ENCODE data around the gene CADPS. TPM values are rescaled to one million over a fixed set of nuclear protein-coding genes. Genes with fewer than 3 reads are reported as not detected.

CADPS gene
- total and polyA plus RNA-seq, 11 donors: 3.6 to 37.8 (median 12.9) TPM

GRCh38 chr3:62539762-62540161 is 335.5 kb downstream of the CADPS start:
- intact Hi-C loops (cut with DNase I): no loop called here
- TF ChIP-seq POLR2A (IDR thresholded peaks at IDR 0.05) (no peak), CTCF (IDR thresholded peaks at IDR 0.05) (no peak)
- WGBS, 4 donors: 84 to 92% (median 90%) methylated on average over 1 of the region's 1 CpG

GRCh38 chr3:62538691-62539356 is 336.4 kb downstream of the CADPS start:
- no peaks in the 10 kb centered on the region for H3K36me3 ChIP-seq
- 37 to 46% (median 41%) methylated on average over 4 of the region's 4 CpGs for WGBS, 4 donors
- DNase-seq (no peak), ATAC-seq (no peak)
- no peak for TF ChIP-seq POLR2A (IDR thresholded peaks at IDR 0.05)
- no peak overlapping the region for H3K27ac ChIP-seq
- intact Hi-C loops (cut with DNase I): no loop called here
- H3K4me3 ChIP-seq: no peak overlapping the region
- H3K9me3 ChIP-seq: no peaks in the 10 kb centered on the region
- H3K4me1 ChIP-seq: no peaks in the 10 kb centered on the region
- H3K27me3 ChIP-seq: no peaks in the 10 kb centered on the region

More at GRCh38 chr3:62539762-62540161, 335.5 kb downstream of the CADPS start:
- no peak overlapping the region for H3K4me3 ChIP-seq
- no peaks in the 10 kb centered on the region for H3K27me3 ChIP-seq
- H3K9me3 ChIP-seq: no peaks in the 10 kb centered on the region
- H3K36me3 ChIP-seq: no peaks in the 10 kb centered on the region
- no peaks in the 10 kb centered on the region for H3K4me1 ChIP-seq
- DNase-seq: no peak
- ATAC-seq: no peak
- no peak overlapping the region for H3K27ac ChIP-seq

GRCh38 chr3:62534326-62534725 is 340.9 kb downstream of the CADPS start:
- Histone ChIP-seq H3K36me3 (peaks cover 0 to 4% (median 0%) of the 10 kb centered on the region in 9 donors), H3K9me3 (no peaks in the 10 kb centered on the region), H3K27me3 (no peaks in the 10 kb centered on the region), H3K27ac (no peak overlapping the region), H3K4me3 (no peak overlapping the region), H3K4me1 (peaks cover 0 to 1% (median 0%) of the 10 kb centered on the region in 12 donors)
- no peak for DNase-seq
- no peak for ATAC-seq
- WGBS, 4 donors: 80 to 87% (median 84%) methylated on average over 7 of the region's 7 CpGs
- TF ChIP-seq CTCF (IDR thresholded peaks at IDR 0.05) (no peak), POLR2A (IDR thresholded peaks at IDR 0.05) (no peak)
- intact Hi-C loops (cut with DNase I): no loop called here

GRCh38 chr3:62532796-62533195 is 342.4 kb downstream of the CADPS start:
- DNase-seq (no peak), ATAC-seq (no peak)
- Histone ChIP-seq H3K27ac (no peak overlapping the region), H3K27me3 (no peaks in the 10 kb centered on the region), H3K9me3 (no peaks in the 10 kb centered on the region), H3K4me3 (no peak overlapping the region), H3K36me3 (peaks cover 0 to 4% (median 0%) of the 10 kb centered on the region in 9 donors), H3K4me1 (peaks cover 0 to 5% (median 0%) of the 10 kb centered on the region in 12 donors)
- TF ChIP-seq CTCF (IDR thresholded peaks at IDR 0.05) (no peak), POLR2A (IDR thresholded peaks at IDR 0.05) (no peak)
- WGBS, 4 donors: 85 to 92% (median 87%) methylated on average over 9 of the region's 9 CpGs
- intact Hi-C loops (cut with DNase I): no loop called here

- Histone ChIP-seq H3K27me3 (no peaks in the 10 kb centered on the region), H3K4me3 (no peak overlapping the region), H3K4me1 (peaks cover 0 to 5% (median 0%) of the 10 kb centered on the region in 12 donors), H3K9me3 (no peaks in the 10 kb centered on the region), H3K36me3 (peaks cover 0 to 4% (median 0%) of the 10 kb centered on the region in 9 donors), H3K27ac (no peak overlapping the region)
- ATAC-seq: no peak
- TF ChIP-seq CTCF (IDR thresholded peaks at IDR 0.05): no peak
- TF ChIP-seq POLR2A (IDR thresholded peaks at IDR 0.05): no peak
- no peak for DNase-seq
- intact Hi-C loops (cut with DNase I): no loop called here
Observed at GRCh38 chr3:62531981-62532380, 343.2 kb downstream of the CADPS start.
